ENCODE data around the gene ENG.

Gene ENG

GRCh38 chr9:127785023-127785932, 69.2 kb downstream of the ENG start (continued):
- TF ChIP-seq ZNF146 (tag by site-specific recombination; IDR thresholded peaks at IDR 0.05), result no peak
- no peak for TF ChIP-seq SCRT1 (tag by site-specific recombination; IDR thresholded peaks at IDR 0.05; ENCODE audit: borderline replicate concordance)
- TF ChIP-seq, protein P1, sequence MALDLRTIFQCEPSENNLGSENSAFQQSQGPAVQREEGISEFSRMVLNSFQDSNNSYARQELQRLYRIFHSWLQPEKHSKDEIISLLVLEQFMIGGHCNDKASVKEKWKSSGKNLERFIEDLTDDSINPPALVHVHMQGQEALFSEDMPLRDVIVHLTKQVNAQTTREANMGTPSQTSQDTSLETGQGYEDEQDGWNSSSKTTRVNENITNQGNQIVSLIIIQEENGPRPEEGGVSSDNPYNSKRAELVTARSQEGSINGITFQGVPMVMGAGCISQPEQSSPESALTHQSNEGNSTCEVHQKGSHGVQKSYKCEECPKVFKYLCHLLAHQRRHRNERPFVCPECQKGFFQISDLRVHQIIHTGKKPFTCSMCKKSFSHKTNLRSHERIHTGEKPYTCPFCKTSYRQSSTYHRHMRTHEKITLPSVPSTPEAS (tag by site-specific recombination; IDR thresholded peaks at IDR 0.05), result no peak
- TF ChIP-seq ZNF211 (tag by site-specific recombination; IDR thresholded peaks at IDR 0.05; ENCODE audit: low read depth), result no peak
- TF ChIP-seq ZNF10 (tag by site-specific recombination; IDR thresholded peaks at IDR 0.05), result no peak
- TF ChIP-seq KLF8 (tag by site-specific recombination; IDR thresholded peaks at IDR 0.05), result peak; percentile 71
- TF ChIP-seq ZNF302 (tag by site-specific recombination; IDR thresholded peaks at IDR 0.05; ENCODE audit: low read depth), result no peak
- TF ChIP-seq, protein P2, sequence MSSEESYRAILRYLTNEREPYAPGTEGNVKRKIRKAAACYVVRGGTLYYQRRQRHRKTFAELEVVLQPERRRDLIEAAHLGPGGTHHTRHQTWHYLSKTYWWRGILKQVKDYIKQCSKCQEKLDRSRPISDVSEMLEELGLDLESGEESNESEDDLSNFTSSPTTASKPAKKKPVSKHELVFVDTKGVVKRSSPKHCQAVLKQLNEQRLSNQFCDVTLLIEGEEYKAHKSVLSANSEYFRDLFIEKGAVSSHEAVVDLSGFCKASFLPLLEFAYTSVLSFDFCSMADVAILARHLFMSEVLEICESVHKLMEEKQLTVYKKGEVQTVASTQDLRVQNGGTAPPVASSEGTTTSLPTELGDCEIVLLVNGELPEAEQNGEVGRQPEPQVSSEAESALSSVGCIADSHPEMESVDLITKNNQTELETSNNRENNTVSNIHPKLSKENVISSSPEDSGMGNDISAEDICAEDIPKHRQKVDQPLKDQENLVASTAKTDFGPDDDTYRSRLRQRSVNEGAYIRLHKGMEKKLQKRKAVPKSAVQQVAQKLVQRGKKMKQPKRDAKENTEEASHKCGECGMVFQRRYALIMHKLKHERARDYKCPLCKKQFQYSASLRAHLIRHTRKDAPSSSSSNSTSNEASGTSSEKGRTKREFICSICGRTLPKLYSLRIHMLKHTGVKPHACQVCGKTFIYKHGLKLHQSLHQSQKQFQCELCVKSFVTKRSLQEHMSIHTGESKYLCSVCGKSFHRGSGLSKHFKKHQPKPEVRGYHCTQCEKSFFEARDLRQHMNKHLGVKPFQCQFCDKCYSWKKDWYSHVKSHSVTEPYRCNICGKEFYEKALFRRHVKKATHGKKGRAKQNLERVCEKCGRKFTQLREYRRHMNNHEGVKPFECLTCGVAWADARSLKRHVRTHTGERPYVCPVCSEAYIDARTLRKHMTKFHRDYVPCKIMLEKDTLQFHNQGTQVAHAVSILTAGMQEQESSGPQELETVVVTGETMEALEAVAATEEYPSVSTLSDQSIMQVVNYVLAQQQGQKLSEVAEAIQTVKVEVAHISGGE (tag by site-specific recombination; conservative IDR thresholded peaks at IDR 0.05; ENCODE audit: low read depth), result no peak
- 0 out of 2 replicates have a peak, but pooled peaks have one; percentile 19 for TF ChIP-seq ZNF660 (tag by site-specific recombination; IDR thresholded peaks at IDR 0.05)
- peak; percentile 67 for TF ChIP-seq GLIS2 (tag by site-specific recombination; IDR thresholded peaks at IDR 0.05)
- TF ChIP-seq ZNF837 (tag by site-specific recombination; IDR thresholded peaks at IDR 0.05), result no peak
- TF ChIP-seq, protein P3, sequence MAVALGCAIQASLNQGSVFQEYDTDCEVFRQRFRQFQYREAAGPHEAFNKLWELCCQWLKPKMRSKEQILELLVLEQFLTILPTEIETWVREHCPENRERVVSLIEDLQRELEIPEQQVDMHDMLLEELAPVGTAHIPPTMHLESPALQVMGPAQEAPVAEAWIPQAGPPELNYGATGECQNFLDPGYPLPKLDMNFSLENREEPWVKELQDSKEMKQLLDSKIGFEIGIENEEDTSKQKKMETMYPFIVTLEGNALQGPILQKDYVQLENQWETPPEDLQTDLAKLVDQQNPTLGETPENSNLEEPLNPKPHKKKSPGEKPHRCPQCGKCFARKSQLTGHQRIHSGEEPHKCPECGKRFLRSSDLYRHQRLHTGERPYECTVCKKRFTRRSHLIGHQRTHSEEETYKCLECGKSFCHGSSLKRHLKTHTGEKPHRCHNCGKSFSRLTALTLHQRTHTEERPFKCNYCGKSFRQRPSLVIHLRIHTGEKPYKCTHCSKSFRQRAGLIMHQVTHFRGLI (tag by site-specific recombination; IDR thresholded peaks at IDR 0.05), result peak; percentile 68; the same call in 1 of the 2 replicates
- TF ChIP-seq ZBTB8A (tag by site-specific recombination; IDR thresholded peaks at IDR 0.05), result peak; percentile 53; the same call in 1 of the 2 replicates
- TF ChIP-seq, protein P4, sequence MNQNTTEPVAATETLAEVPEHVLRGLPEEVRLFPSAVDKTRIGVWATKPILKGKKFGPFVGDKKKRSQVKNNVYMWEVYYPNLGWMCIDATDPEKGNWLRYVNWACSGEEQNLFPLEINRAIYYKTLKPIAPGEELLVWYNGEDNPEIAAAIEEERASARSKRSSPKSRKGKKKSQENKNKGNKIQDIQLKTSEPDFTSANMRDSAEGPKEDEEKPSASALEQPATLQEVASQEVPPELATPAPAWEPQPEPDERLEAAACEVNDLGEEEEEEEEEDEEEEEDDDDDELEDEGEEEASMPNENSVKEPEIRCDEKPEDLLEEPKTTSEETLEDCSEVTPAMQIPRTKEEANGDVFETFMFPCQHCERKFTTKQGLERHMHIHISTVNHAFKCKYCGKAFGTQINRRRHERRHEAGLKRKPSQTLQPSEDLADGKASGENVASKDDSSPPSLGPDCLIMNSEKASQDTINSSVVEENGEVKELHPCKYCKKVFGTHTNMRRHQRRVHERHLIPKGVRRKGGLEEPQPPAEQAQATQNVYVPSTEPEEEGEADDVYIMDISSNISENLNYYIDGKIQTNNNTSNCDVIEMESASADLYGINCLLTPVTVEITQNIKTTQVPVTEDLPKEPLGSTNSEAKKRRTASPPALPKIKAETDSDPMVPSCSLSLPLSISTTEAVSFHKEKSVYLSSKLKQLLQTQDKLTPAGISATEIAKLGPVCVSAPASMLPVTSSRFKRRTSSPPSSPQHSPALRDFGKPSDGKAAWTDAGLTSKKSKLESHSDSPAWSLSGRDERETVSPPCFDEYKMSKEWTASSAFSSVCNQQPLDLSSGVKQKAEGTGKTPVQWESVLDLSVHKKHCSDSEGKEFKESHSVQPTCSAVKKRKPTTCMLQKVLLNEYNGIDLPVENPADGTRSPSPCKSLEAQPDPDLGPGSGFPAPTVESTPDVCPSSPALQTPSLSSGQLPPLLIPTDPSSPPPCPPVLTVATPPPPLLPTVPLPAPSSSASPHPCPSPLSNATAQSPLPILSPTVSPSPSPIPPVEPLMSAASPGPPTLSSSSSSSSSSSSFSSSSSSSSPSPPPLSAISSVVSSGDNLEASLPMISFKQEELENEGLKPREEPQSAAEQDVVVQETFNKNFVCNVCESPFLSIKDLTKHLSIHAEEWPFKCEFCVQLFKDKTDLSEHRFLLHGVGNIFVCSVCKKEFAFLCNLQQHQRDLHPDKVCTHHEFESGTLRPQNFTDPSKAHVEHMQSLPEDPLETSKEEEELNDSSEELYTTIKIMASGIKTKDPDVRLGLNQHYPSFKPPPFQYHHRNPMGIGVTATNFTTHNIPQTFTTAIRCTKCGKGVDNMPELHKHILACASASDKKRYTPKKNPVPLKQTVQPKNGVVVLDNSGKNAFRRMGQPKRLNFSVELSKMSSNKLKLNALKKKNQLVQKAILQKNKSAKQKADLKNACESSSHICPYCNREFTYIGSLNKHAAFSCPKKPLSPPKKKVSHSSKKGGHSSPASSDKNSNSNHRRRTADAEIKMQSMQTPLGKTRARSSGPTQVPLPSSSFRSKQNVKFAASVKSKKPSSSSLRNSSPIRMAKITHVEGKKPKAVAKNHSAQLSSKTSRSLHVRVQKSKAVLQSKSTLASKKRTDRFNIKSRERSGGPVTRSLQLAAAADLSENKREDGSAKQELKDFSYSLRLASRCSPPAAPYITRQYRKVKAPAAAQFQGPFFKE (tag by site-specific recombination; IDR thresholded peaks at IDR 0.05; ENCODE audit: borderline replicate concordance), result no peak
- no peak for TF ChIP-seq OSR2 (tag by site-specific recombination; IDR thresholded peaks at IDR 0.05)
- TF ChIP-seq ZBTB26 (tag by site-specific recombination; optimal IDR thresholded peaks at IDR 0.05), result peak; percentile 67
- TF ChIP-seq ZNF366 (tag by site-specific recombination; conservative IDR thresholded peaks at IDR 0.05), result no peak
- TF ChIP-seq ZNF19 (tag by site-specific recombination; IDR thresholded peaks at IDR 0.05; ENCODE audit: low read depth), result no peak
- TF ChIP-seq SP2 (tag by site-specific recombination; IDR thresholded peaks at IDR 0.05), result peak; percentile 44
- TF ChIP-seq ZNF544 (tag by site-specific recombination; IDR thresholded peaks at IDR 0.05), result no peak
- TF ChIP-seq, protein P5, sequence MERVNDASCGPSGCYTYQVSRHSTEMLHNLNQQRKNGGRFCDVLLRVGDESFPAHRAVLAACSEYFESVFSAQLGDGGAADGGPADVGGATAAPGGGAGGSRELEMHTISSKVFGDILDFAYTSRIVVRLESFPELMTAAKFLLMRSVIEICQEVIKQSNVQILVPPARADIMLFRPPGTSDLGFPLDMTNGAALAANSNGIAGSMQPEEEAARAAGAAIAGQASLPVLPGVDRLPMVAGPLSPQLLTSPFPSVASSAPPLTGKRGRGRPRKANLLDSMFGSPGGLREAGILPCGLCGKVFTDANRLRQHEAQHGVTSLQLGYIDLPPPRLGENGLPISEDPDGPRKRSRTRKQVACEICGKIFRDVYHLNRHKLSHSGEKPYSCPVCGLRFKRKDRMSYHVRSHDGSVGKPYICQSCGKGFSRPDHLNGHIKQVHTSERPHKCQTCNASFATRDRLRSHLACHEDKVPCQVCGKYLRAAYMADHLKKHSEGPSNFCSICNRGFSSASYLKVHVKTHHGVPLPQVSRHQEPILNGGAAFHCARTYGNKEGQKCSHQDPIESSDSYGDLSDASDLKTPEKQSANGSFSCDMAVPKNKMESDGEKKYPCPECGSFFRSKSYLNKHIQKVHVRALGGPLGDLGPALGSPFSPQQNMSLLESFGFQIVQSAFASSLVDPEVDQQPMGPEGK (tag by site-specific recombination; IDR thresholded peaks at IDR 0.05), result peak; percentile 93
- no peak for TF ChIP-seq YY1 (tag by site-specific recombination; IDR thresholded peaks at IDR 0.05)

Measured in HEK293 (cell line).